H1 (cell line): Measurements from ENCODE around the gene QSER1. TPM values are rescaled to one million over a fixed set of nuclear protein-coding genes. Genes with fewer than 3 reads are reported as not detected.

Experiments used
- CTCF ChIA-PET: fragments of 300-600 bp; sonication (Branson Sonifier 250); formaldehyde crosslinking; loops from one replicate; lab custom pipeline; 2021; ENCODE audit not compliant: partially characterized antibody; lab: Charles Lee
- POLR2A ChIA-PET: fragments of 300-600 bp; sonication (Branson Sonifier 250); formaldehyde crosslinking; loops from one replicate; lab custom pipeline; 2021; ENCODE audit warnings: inconsistent platforms; ENCODE audit not compliant: partially characterized antibody; lab: Charles Lee
- DNase-seq, 2 experiments: peaks; one replicate each; pipeline versions ENCODE4 v3.0.0 to v3.0.0-alpha.2; 2010 to 2022; ENCODE audit warnings: low spot score in 2 of 2, low read depth in 1 of 2, mixed read lengths in 1 of 2
- FAIRE-seq: peaks from 2 replicates; lab custom pipeline; 2011; peaks lifted over from hg19 to GRCh38; lab: Jason Lieb, UNC
- H2AFZ ChIP-seq: 2 replicates; pipeline ENCODE4 v1.8.1; 2012; ENCODE audit warnings: low read length, inconsistent platforms
- H2AK5ac ChIP-seq: 2 replicates; pipeline ENCODE4 v1.6.1; 2013; ENCODE audit warnings: low read depth, low read length
- H2BK120ac ChIP-seq: replicated peaks from 2 replicates; pipeline ENCODE3; 2013; ENCODE audit warnings: low read depth, low read length, inconsistent platforms
- H2BK12ac ChIP-seq: 2 replicates; pipeline ENCODE4 v1.6.1; 2013; ENCODE audit warnings: low read depth, low read length
- H2BK15ac ChIP-seq: 2 replicates; pipeline ENCODE4 v1.6.1; 2013; ENCODE audit warnings: low read length
- H2BK20ac ChIP-seq: 2 replicates; pipeline ENCODE4 v1.6.1; 2013; ENCODE audit warnings: low read length
- H2BK5ac ChIP-seq: 2 replicates; pipeline ENCODE4 v1.6.1; 2013; ENCODE audit warnings: low read depth, low read length
- H3K14ac ChIP-seq: 2 replicates; pipeline ENCODE4 v1.6.1; 2013; ENCODE audit warnings: inconsistent platforms; ENCODE audit not compliant: insufficient read length
- H3K18ac ChIP-seq: 2 replicates; pipeline ENCODE4 v1.6.1; 2013; ENCODE audit warnings: low read length; ENCODE audit errors: extremely low read depth
- H3K23ac ChIP-seq: 2 replicates; pipeline ENCODE4 v1.6.1; 2013; ENCODE audit warnings: inconsistent platforms; ENCODE audit not compliant: insufficient read length
- H3K23me2 ChIP-seq: 2 replicates; pipeline ENCODE4 v1.6.1; 2013; ENCODE audit warnings: low read depth, low read length
- H3K27ac ChIP-seq: 2 replicates; pipeline ENCODE4 v1.6.1; 2011; ENCODE audit warnings: low read depth, low read length, inconsistent platforms
- H3K27me3 ChIP-seq, 4 experiments: replicated peaks in 1 of 4; 1 replicate in 1 of 4; 2 replicates in 3 of 4; pipeline versions ENCODE4 v1.6.1 to v1.8.1; 2011 to 2013; ENCODE audit warnings: low read length in 3 of 4, mild to moderate bottlenecking in 3 of 4, inconsistent platforms in 2 of 4, mixed read lengths in 2 of 4, moderate library complexity in 1 of 4; ENCODE audit not compliant: control insufficient read depth in 3 of 4, insufficient read depth in 3 of 4; ENCODE audit errors: extremely low read depth in 1 of 4
- H3K36me3 ChIP-seq, 4 experiments: 2 replicates each; pipeline versions ENCODE4 v1.6.1 to v1.8.1; 2011 to 2013; ENCODE audit warnings: mild to moderate bottlenecking in 4 of 4, low read length in 3 of 4, moderate library complexity in 2 of 4, control low read depth in 1 of 4, inconsistent platforms in 1 of 4; ENCODE audit not compliant: insufficient read depth in 4 of 4, control insufficient read depth in 2 of 4
- H3K4ac ChIP-seq: replicated peaks from 2 replicates; pipeline ENCODE3; 2013; ENCODE audit warnings: low read length, low read depth, mixed read lengths, inconsistent platforms; ENCODE audit not compliant: insufficient read length
- H3K4me1 ChIP-seq, 4 experiments: replicated peaks in 1 of 4; 1 replicate in 1 of 4; 2 replicates in 3 of 4; pipeline versions ENCODE4 v1.6.1 to v1.8.1; 2011 to 2013; ENCODE audit warnings: low read length in 3 of 4, inconsistent platforms in 2 of 4, mixed read lengths in 1 of 4; ENCODE audit not compliant: insufficient read depth in 4 of 4, control insufficient read depth in 3 of 4
- H3K4me2 ChIP-seq, 2 experiments: 2 replicates each; pipeline versions ENCODE4 v1.6.1 to v1.8.1; 2011 to 2013; ENCODE audit warnings: low read depth in 2 of 2, low read length in 2 of 2, control low read depth in 1 of 2, inconsistent platforms in 1 of 2, mild to moderate bottlenecking in 1 of 2; ENCODE audit not compliant: insufficient read depth in 1 of 2
- H3K4me3 ChIP-seq, 4 experiments: fragments of 200-600, 300-600 bp in 1 of 4; sonication (generic), shearing (Covaris generic), sonication (Bioruptor Twin) in 1 of 4; 2 replicates each; pipeline versions ENCODE4 v1.5.1 to v1.8.1; 2011 to 2016; ENCODE audit warnings: low read length in 4 of 4, low read depth in 3 of 4, control low read depth in 2 of 4, inconsistent platforms in 2 of 4, mild to moderate bottlenecking in 2 of 4, mixed read lengths in 1 of 4, moderate library complexity in 1 of 4; ENCODE audit not compliant: insufficient read depth in 2 of 4; ENCODE audit errors: extremely low read depth in 1 of 4
- H3K56ac ChIP-seq: replicated peaks from 2 replicates; pipeline ENCODE3; 2013; ENCODE audit warnings: low read depth, mild to moderate bottlenecking, mixed read lengths, low read length, inconsistent platforms; ENCODE audit not compliant: insufficient read length
- H3K79me1 ChIP-seq: 2 replicates; pipeline ENCODE4 v1.6.1; 2013; ENCODE audit warnings: low read depth, low read length, control low read depth
- H3K79me2 ChIP-seq, 2 experiments: 2 replicates each; pipeline versions ENCODE4 v1.6.1 to v1.8.1; 2012 to 2013; ENCODE audit warnings: low read length in 2 of 2, mild to moderate bottlenecking in 2 of 2, inconsistent platforms in 1 of 2; ENCODE audit not compliant: insufficient read depth in 2 of 2, control insufficient read depth in 1 of 2
- H3K9ac ChIP-seq, 4 experiments: replicated peaks in 1 of 4; 1 replicate in 1 of 4; 2 replicates in 3 of 4; pipeline versions ENCODE4 v1.6.1 to v1.8.1; 2011 to 2013; ENCODE audit warnings: low read depth in 3 of 4, low read length in 3 of 4, control low read depth in 2 of 4, mild to moderate bottlenecking in 2 of 4, moderate library complexity in 2 of 4, inconsistent platforms in 1 of 4; ENCODE audit errors: extremely low read depth in 1 of 4
- H3K9me3 ChIP-seq, 2 experiments: 2 replicates each; pipeline versions ENCODE4 v1.6.1 to v1.8.1; 2012 to 2013; ENCODE audit warnings: mild to moderate bottlenecking in 2 of 2, moderate library complexity in 2 of 2, control low read depth in 1 of 2, inconsistent platforms in 1 of 2, low read depth in 1 of 2, low read length in 1 of 2, mixed read lengths in 1 of 2; ENCODE audit not compliant: insufficient read depth in 2 of 2
- H4K20me1 ChIP-seq, 2 experiments: replicated peaks in 1 of 2; 2 replicates each; pipeline versions ENCODE3 to v1.8.1; 2011 to 2013; ENCODE audit warnings: inconsistent platforms in 2 of 2, low read length in 2 of 2, mild to moderate bottlenecking in 1 of 2; ENCODE audit not compliant: insufficient read depth in 2 of 2, control insufficient read depth in 1 of 2
- H4K5ac ChIP-seq: 2 replicates; pipeline ENCODE4 v1.6.1; 2013; ENCODE audit warnings: low read length, low read depth, mixed read lengths, inconsistent platforms; ENCODE audit not compliant: insufficient read length
- H4K8ac ChIP-seq: 2 replicates; pipeline ENCODE4 v1.8.0; 2013; ENCODE audit warnings: mild to moderate bottlenecking, moderate library complexity, low read length, inconsistent platforms; ENCODE audit not compliant: insufficient read depth; ENCODE audit errors: extremely low read depth
- H4K91ac ChIP-seq: replicated peaks from 2 replicates; pipeline ENCODE3; 2013; ENCODE audit warnings: low read length, mixed read lengths, inconsistent platforms; ENCODE audit not compliant: insufficient read length
- CHD2 ChIP-seq: IDR thresholded peaks from 2 replicates; pipeline ENCODE4 v1.6.1; 2012; ENCODE audit warnings: low read length, improper control_type of control experiment
- HDAC2 ChIP-seq, 2 experiments: fragments of 300-600 bp in 1 of 2; sonication (generic) in 1 of 2; IDR thresholded peaks; 2 replicates each; pipeline ENCODE4 v1.6.1; 2011 to 2012; ENCODE audit warnings: low read depth in 2 of 2, low read length in 2 of 2, mild to moderate bottlenecking in 2 of 2, moderate library complexity in 2 of 2, borderline replicate concordance in 1 of 2, inconsistent platforms in 1 of 2
- POLR2A ChIP-seq, 2 experiments: IDR thresholded peaks; 1 replicate in 1 of 2; 2 replicates in 1 of 2; pipeline ENCODE4 v1.6.1; 2011; ENCODE audit warnings: low read depth in 2 of 2, low read length in 2 of 2, mild to moderate bottlenecking in 2 of 2; ENCODE audit errors: control extremely low read depth in 1 of 2
- POU5F1 ChIP-seq: IDR thresholded peaks from 2 replicates; pipeline ENCODE4 v1.6.1; 2011; ENCODE audit warnings: low read depth, mild to moderate bottlenecking, low read length, moderate library complexity
- WGBS, 2 experiments: shearing (Covaris generic) in 1 of 2; methylation state at CpG; one replicate each; pipeline versions ENCODE4 v1.1.6 to v1.1.7; 2013 to 2015; ENCODE audit warnings: low lambda C conversion rate in 2 of 2, mixed read lengths in 2 of 2, inconsistent platforms in 1 of 2, low coverage in 1 of 2, missing lambda C conversion rate in 1 of 2; ENCODE audit not compliant: insufficient replicate concordance in 2 of 2, insufficient coverage in 1 of 2, insufficient read length in 1 of 2; ENCODE audit errors: extremely low coverage in 1 of 2, missing lambda C conversion rate in 1 of 2; 5-methylcytosine and 5-hydroxymethylcytosine counted together
- polyA plus RNA-seq, 7 experiments: library from polyadenylated mRNA; depleted of rRNA in 3 of 7; stranded (reverse) in 5 of 7; unstranded in 2 of 7; fragments of >200 nt in 5 of 7; fragments of 200-250 nt in 2 of 7; gene quantifications; 1 replicate in 5 of 7; 2 replicates in 1 of 7; 4 replicates in 1 of 7; pipeline versions ENCODE4 v1.2.1 to v1.2.3, GENCODE V29; 2011 to 2013; ENCODE audit warnings: missing spikeins in 2 of 7, mixed read lengths in 2 of 7
- total RNA-seq: library from RNA; stranded (reverse); fragmentation: NEBNext Ultra II Directional; extraction: Animal tissue kit (Norgen Biotek cat#: 25700); gene quantifications from 2 replicates; pipeline ENCODE4 v1.2.1, GENCODE V29; 2021
- TF ChIP-seq, protein P1 (sequence below), 3 experiments: IDR thresholded peaks; 1 replicate in 2 of 3; 2 replicates in 1 of 3; pipeline versions ENCODE4 v1.5.1 to v1.6.1; 2011; ENCODE audit warnings: low read length in 3 of 3, mild to moderate bottlenecking in 3 of 3, inconsistent platforms in 2 of 3, low read depth in 1 of 3, moderate library complexity in 1 of 3; ENCODE audit not compliant: insufficient read depth in 1 of 3; ENCODE audit errors: control extremely low read depth in 1 of 3

The QSER1 gene
- total and polyA plus RNA-seq, 2 of the 8 experiments (the other 6 are each of a cell fraction or from before 2014, with no cell fraction given), result 29.3 to 117 TPM

DNA sequence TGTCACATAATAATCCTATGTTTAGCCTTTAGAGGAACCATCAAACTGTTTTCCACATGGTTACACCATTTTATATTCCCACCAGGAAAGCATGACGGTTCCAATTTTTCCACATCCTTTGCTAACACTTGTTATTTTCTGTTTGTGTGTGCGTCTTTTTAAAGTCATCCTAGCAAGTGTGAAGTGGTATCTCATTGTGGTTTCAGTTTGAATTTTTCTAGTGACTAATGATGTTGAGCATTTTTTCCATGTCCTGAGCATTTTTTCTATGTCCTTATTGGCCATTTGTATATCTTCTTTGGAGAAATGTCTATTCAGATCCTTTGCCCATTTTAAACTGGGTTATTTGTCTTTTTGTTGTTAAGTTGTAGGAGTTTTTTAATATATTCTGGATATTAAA, 69.4 kb downstream of the QSER1 start:
- no peak overlapping the region for H2BK12ac ChIP-seq
- no peak overlapping the region for H4K5ac ChIP-seq
- H2BK20ac ChIP-seq, result no peak overlapping the region
- no peak overlapping the region for H2AK5ac ChIP-seq
- H3K27me3 ChIP-seq, result no peaks in the 10 kb centered on the region
- no peaks in the 10 kb centered on the region for H3K9me3 ChIP-seq
- H3K79me2 ChIP-seq, result peaks cover 0 to 18% of the 10 kb centered on the region in 2 experiments; a peak in 2 of 4 replicates
- H3K36me3 ChIP-seq, result peaks cover 16 to 90% (median 53%) of the 10 kb centered on the region in 4 experiments; a peak in 7 of 8 replicates
- 85% methylated on average over 2 of the region's 2 CpGs; no CpG with 5 or more reads in 1 of the 2 experiments for WGBS, 2 experiments
- no peak overlapping the region for H3K27ac ChIP-seq
- no peak overlapping the region for H3K56ac ChIP-seq
- H2BK5ac ChIP-seq, result no peak overlapping the region
- ChIA-PET CTCF (interaction anchor here (0.6 to 2.7 kb wide), 4 partner anchors 14 to 104 kb away, joined by 4 to 10 read pairs (median 6); no protein-coding TSS in a partner anchor), POLR2A (no interaction called here)
- no peak overlapping the region for H3K4me3 ChIP-seq
- H3K18ac ChIP-seq, result no peak overlapping the region
- no peak overlapping the region for H2BK15ac ChIP-seq
- H3K9ac ChIP-seq, result no peak overlapping the region
- H4K8ac ChIP-seq, result no peak overlapping the region
- H4K20me1 ChIP-seq, result peaks cover 0 to 2% of the 10 kb centered on the region in 2 experiments
- DNase-seq (no peak), FAIRE-seq (no peak)
- no peak overlapping the region for H3K23ac ChIP-seq
- H3K4me2 ChIP-seq, result no peak overlapping the region
- no peaks in the 10 kb centered on the region for H3K79me1 ChIP-seq
- H4K91ac ChIP-seq, result no peak overlapping the region
- no peaks in the 10 kb centered on the region for H3K4me1 ChIP-seq
- H3K14ac ChIP-seq, result no peak overlapping the region
- no peak overlapping the region for H2BK120ac ChIP-seq
- H3K23me2 ChIP-seq, result no peaks in the 10 kb centered on the region
- TF ChIP-seq POLR2A (IDR thresholded peaks at IDR 0.05; ENCODE audit: control extremely low read depth in 1 of 2, low read depth in 2 of 2, low read length in 2 of 2) (no peak), POU5F1 (no peak), CHD2 (no peak), HDAC2 (IDR thresholded peaks at IDR 0.05; ENCODE audit: borderline replicate concordance in 1 of 2, low read depth in 2 of 2, low read length in 2 of 2) (no peak)
- TF ChIP-seq, protein P1, sequence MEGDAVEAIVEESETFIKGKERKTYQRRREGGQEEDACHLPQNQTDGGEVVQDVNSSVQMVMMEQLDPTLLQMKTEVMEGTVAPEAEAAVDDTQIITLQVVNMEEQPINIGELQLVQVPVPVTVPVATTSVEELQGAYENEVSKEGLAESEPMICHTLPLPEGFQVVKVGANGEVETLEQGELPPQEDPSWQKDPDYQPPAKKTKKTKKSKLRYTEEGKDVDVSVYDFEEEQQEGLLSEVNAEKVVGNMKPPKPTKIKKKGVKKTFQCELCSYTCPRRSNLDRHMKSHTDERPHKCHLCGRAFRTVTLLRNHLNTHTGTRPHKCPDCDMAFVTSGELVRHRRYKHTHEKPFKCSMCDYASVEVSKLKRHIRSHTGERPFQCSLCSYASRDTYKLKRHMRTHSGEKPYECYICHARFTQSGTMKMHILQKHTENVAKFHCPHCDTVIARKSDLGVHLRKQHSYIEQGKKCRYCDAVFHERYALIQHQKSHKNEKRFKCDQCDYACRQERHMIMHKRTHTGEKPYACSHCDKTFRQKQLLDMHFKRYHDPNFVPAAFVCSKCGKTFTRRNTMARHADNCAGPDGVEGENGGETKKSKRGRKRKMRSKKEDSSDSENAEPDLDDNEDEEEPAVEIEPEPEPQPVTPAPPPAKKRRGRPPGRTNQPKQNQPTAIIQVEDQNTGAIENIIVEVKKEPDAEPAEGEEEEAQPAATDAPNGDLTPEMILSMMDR (IDR thresholded peaks at IDR 0.05; ENCODE audit: control extremely low read depth in 1 of 3, insufficient read depth in 1 of 3, low read depth in 1 of 3, low read length in 3 of 3), result no peak
- no peak overlapping the region for H3K4ac ChIP-seq
- H2AFZ ChIP-seq, result no peak overlapping the region
